MM.1S (cell line): Measurements from ENCODE around the gene DDX39A.

Source experiments
- DNase-seq: peaks from one replicate; pipeline ENCODE4 v3.0.0-alpha.2; 2015
- H2AFZ ChIP-seq: fragments of 300-600 bp; sonication (generic); 2 replicates; pipeline ENCODE4 v1.6.0; 2016; ENCODE audit warnings: antibody characterized with exemption, low read length
- H3F3A ChIP-seq: fragments of 300-600 bp; sonication (generic); 2 replicates; pipeline ENCODE4 v1.6.1; 2016; ENCODE audit warnings: mild to moderate bottlenecking, antibody characterized with exemption, low read length, moderate library complexity, mixed read lengths; ENCODE audit not compliant: insufficient read depth
- H3K27ac ChIP-seq: fragments of 300-600 bp; sonication (generic); 2 replicates; pipeline ENCODE4 v1.5.1; 2016; ENCODE audit warnings: mild to moderate bottlenecking, low read length
- H3K27me3 ChIP-seq: fragments of 300-600 bp; sonication (generic); replicated peaks from 2 replicates; pipeline ENCODE4 v1.6.0; 2016; ENCODE audit warnings: low read length; ENCODE audit not compliant: insufficient read depth
- H3K36me3 ChIP-seq: fragments of 300-600 bp; sonication (generic); replicated peaks from 2 replicates; pipeline ENCODE4 v1.6.1; 2016; ENCODE audit warnings: mild to moderate bottlenecking, low read length, mixed read lengths; ENCODE audit not compliant: insufficient read depth
- H3K4me1 ChIP-seq: fragments of 300-600 bp; sonication (generic); 2 replicates; pipeline ENCODE4 v1.6.1; 2016; ENCODE audit warnings: low read length, mixed read lengths
- H3K4me2 ChIP-seq: fragments of 300-600 bp; sonication (generic); 2 replicates; pipeline ENCODE4 v1.6.0; 2016; ENCODE audit warnings: low read depth, low read length
- H3K4me3 ChIP-seq: fragments of 300-600 bp; sonication (generic); 2 replicates; pipeline ENCODE4 v1.5.1; 2016; ENCODE audit warnings: low read length, mixed read lengths
- H3K79me2 ChIP-seq: fragments of 300-600 bp; sonication (generic); 2 replicates; pipeline ENCODE4 v1.6.1; 2016; ENCODE audit warnings: mixed run types, low read length, mixed read lengths
- H3K9ac ChIP-seq: fragments of 300-600 bp; sonication (generic); 2 replicates; pipeline ENCODE4 v1.6.1; 2016; ENCODE audit warnings: low read length, mixed read lengths
- H3K9me2 ChIP-seq: fragments of 300-600 bp; sonication (generic); replicated peaks from 2 replicates; pipeline ENCODE4 v1.6.1; 2016; ENCODE audit warnings: mild to moderate bottlenecking, low read length, mixed read lengths; ENCODE audit not compliant: insufficient read depth
- H3K9me3 ChIP-seq: fragments of 300-600 bp; sonication (generic); replicated peaks from 2 replicates; pipeline ENCODE4 v1.6.1; 2016; ENCODE audit warnings: mild to moderate bottlenecking, low read length, mixed read lengths; ENCODE audit not compliant: insufficient read depth
- H4K20me1 ChIP-seq: fragments of 300-600 bp; sonication (generic); 2 replicates; pipeline ENCODE4 v1.6.1; 2016; ENCODE audit warnings: mild to moderate bottlenecking, low read length, moderate library complexity, mixed read lengths; ENCODE audit not compliant: insufficient read depth
- CTCF ChIP-seq: fragments of 300-600 bp; sonication (generic); IDR thresholded peaks from 2 replicates; pipeline ENCODE4 v1.5.1; 2016; ENCODE audit warnings: antibody characterized with exemption, low read length, mixed read lengths
- EZH2 ChIP-seq: fragments of 300-600 bp; sonication (generic); optimal IDR thresholded peaks from 2 replicates; pipeline ENCODE3; 2017; ENCODE audit warnings: low read depth, mild to moderate bottlenecking, antibody characterized with exemption, low read length, mixed read lengths
- EZH2phosphoT487 ChIP-seq: fragments of 300-600 bp; sonication (generic); IDR thresholded peaks from 2 replicates; pipeline ENCODE4 v1.6.1; 2018; ENCODE audit warnings: antibody characterized with exemption, low read length

The DDX39A gene

GRCh38 chr19:14411938-14412245 is 7.2 kb downstream of the DDX39A start:
- H3K4me1 ChIP-seq = peaks cover 8% of the 10 kb centered on the region
- H3K79me2 ChIP-seq = peaks cover 69% of the 10 kb centered on the region
- no peaks in the 10 kb centered on the region for H3K9me2 ChIP-seq
- H3K9ac ChIP-seq = no peak overlapping the region
- no peak overlapping the region for H3K4me3 ChIP-seq
- no peaks in the 10 kb centered on the region for H3K27me3 ChIP-seq
- TF ChIP-seq EZH2phosphoT487 (no peak), EZH2 (no peak), CTCF (no peak)
- H3K27ac ChIP-seq = no peak overlapping the region
- no peaks in the 10 kb centered on the region for H3K9me3 ChIP-seq
- H3K4me2 ChIP-seq = no peak overlapping the region
- no peak for DNase-seq
- H3K36me3 ChIP-seq = peaks cover 36% of the 10 kb centered on the region
- no peak overlapping the region for H2AFZ ChIP-seq
- H3F3A ChIP-seq = peaks cover 26% of the 10 kb centered on the region
- peaks cover 73% of the 10 kb centered on the region for H4K20me1 ChIP-seq

DNA sequence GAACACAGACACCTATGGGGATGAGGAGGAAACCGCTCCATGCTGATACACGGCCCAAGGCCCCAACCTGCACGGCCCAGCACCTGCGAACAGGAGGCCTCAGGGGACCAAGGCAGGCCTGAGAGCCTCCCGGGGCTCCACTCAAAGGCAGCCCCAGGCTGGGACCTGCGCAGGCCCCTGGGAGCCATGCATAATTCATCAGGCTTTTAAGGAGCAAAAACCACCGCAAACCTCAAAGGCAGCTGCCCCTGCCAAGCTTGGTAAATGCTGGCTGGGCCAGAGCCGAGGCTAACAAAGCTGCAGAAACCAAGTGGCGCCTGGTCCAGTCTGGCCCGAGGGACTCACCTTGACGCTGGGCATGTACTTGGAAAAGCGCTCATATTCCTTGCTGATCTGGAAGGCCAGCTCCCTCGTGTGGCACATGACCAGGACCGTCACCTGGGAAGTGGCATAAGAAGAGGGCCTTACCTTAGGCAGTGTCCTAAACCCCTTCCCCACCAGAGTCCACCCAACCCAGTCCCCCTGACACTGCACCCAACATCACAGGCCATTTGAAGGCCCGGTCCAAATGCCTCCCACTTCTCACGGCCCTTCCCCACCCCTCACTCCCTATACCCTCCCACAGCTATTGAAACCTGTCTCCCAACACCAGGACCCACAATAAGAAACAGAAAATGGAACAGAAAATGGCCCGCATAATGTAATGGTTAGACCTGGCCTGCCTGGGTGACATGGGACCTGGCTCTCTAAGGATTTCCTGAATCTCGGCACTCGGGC is 7.8 kb downstream of the DDX39A start:
- Histone ChIP-seq H3K27me3 (no peaks in the 10 kb centered on the region), H2AFZ (no peak overlapping the region), H3K36me3 (peaks cover 34% of the 10 kb centered on the region), H3K4me1 (peaks cover 4% of the 10 kb centered on the region; the same call in 1 of the 2 replicates), H3K9ac (no peak overlapping the region), H3F3A (peaks cover 31% of the 10 kb centered on the region), H3K27ac (no peak overlapping the region), H4K20me1 (peaks cover 68% of the 10 kb centered on the region), H3K4me2 (no peak overlapping the region), H3K4me3 (no peak overlapping the region), H3K79me2 (peaks cover 64% of the 10 kb centered on the region), H3K9me2 (no peaks in the 10 kb centered on the region), H3K9me3 (no peaks in the 10 kb centered on the region)
- DNase-seq = no peak
- TF ChIP-seq CTCF (no peak), EZH2phosphoT487 (no peak), EZH2 (no peak)

DNA sequence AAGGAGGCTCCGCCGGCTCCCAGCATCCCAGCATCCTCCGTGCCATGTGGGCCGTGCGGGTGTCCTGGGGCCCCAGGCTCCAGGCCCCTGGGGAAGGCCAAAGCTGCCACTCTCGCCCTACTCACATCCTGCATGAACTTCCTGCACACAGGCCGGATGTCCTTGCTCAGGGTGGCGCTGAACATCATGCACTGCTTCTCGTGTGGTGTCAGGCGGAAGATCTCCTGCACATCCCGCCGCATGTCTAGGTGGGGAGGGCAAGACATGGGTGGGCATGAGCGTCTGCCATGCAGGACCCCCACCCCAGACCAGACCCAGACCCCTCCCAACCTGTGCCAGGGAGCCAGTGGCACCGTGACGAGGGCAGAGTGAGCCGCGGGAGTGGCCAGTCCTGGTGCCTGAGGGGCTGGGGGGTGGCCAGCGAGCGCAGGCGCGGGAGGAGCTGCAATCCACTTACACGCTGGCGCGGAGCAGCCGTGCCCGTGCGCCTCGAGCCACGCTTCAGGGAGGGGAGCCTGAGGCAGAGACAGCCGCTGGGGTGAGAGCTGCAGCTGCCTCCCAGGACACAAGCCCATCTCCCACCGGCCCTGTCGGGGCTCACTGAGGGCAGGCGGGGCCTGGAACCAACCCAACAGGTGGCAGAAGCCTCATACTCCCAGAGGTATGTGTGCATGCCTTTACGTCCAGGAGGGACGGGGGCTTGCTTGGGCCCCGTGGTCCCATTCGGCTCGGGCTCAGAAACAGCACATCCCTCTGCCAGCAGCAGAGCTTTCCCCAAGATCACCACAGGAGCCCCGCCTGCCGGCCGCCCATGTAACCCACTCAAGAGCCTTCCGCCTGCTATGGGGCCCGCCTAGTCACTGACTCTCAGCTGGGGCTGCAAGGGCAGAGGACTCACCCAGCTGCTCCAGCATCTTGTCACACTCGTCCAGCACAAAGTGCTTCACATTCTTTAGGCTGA is 8.8 kb downstream of the DDX39A start:
- H3K9me3 ChIP-seq = no peaks in the 10 kb centered on the region
- H3F3A ChIP-seq = peaks cover 32% of the 10 kb centered on the region
- no peak overlapping the region for H3K9ac ChIP-seq
- H2AFZ ChIP-seq = no peak overlapping the region
- TF ChIP-seq EZH2phosphoT487 = no peak
- no peak for TF ChIP-seq CTCF
- no peak for TF ChIP-seq EZH2
- peaks cover 58% of the 10 kb centered on the region for H4K20me1 ChIP-seq
- peaks cover 54% of the 10 kb centered on the region for H3K79me2 ChIP-seq
- H3K4me3 ChIP-seq = no peak overlapping the region
- no peak overlapping the region for H3K4me2 ChIP-seq
- H3K4me1 ChIP-seq = no peaks in the 10 kb centered on the region; the same call in 1 of the 2 replicates
- H3K9me2 ChIP-seq = no peaks in the 10 kb centered on the region
- H3K36me3 ChIP-seq = peaks cover 30% of the 10 kb centered on the region
- H3K27me3 ChIP-seq = no peaks in the 10 kb centered on the region
- no peak for DNase-seq
- no peak overlapping the region for H3K27ac ChIP-seq
